HEK293 (cell line): ENCODE data around the gene DHRS4.
"Not testable (repeated sequence)": the region's sequence is repeated elsewhere in the genome, so short reads cannot be mapped to it uniquely, and the experiment has no call there.

ENCODE experiments used
- CTCF ChIP-seq: fragments of 450-650 bp; formaldehyde crosslinking; IDR thresholded peaks from 2 replicates; pipeline ENCODE4 v1.5.1; 2016; ENCODE audit warnings: missing biosample characterization, missing genetic modification characterization
- ZFP3 ChIP-seq: fragments of 450-650 bp; formaldehyde crosslinking; IDR thresholded peaks from 2 replicates; pipeline ENCODE4 v1.5.1; 2016; ENCODE audit warnings: low read depth, missing biosample characterization, missing genetic modification characterization
- ZNF510 ChIP-seq: fragments of 450-650 bp; formaldehyde crosslinking; IDR thresholded peaks from 2 replicates; pipeline ENCODE4 v1.5.1; 2018; ENCODE audit warnings: mild to moderate bottlenecking, missing genetic modification characterization, missing biosample characterization; ENCODE audit not compliant: insufficient replicate concordance

GRCh38 chr14:23960899-23961298, 7.3 kb downstream of the DHRS4 start:
- not testable (repeated sequence) for TF ChIP-seq CTCF, ZFP3, ZNF510
